WTC11 (cell line): ENCODE measurements around the gene CDC73. TPM values are rescaled to one million over a fixed set of nuclear protein-coding genes. Genes with fewer than 3 reads are reported as not detected.

Experiments used
- ATAC-seq: fragments of 200-7000 bp; cut with Tn5 transposase; 2 replicates; pipeline ENCODE4 v1.10.0; 2021; ENCODE audit warnings: mild to moderate bottlenecking, moderate library complexity
- CTCF ChIA-PET: fragments of 300-600 bp; sonication (Branson Sonifier 250); formaldehyde crosslinking; loops from one replicate; lab custom pipeline; 2021; ENCODE audit warnings: antibody characterized with exemption; lab: Charles Lee
- POLR2A ChIA-PET: fragments of 350-600 bp; sonication (Branson Sonifier 250); formaldehyde crosslinking; loops from one replicate; lab custom pipeline; 2021; ENCODE audit warnings: antibody characterized with exemption; lab: Charles Lee
- DNase-seq: peaks from one replicate; pipeline ENCODE4 v3.0.0; 2021; ENCODE audit warnings: low spot score
- H3K27ac Mint-ChIP-seq: 2 replicates; pipeline ENCODE4 v1.8.0; 2021; ENCODE audit warnings: mixed read lengths
- H3K27me3 Mint-ChIP-seq: 2 replicates; pipeline ENCODE4 v1.8.0; 2021; ENCODE audit warnings: low read depth, mild to moderate bottlenecking, moderate library complexity, mixed read lengths
- H3K36me3 Mint-ChIP-seq: 2 replicates; pipeline ENCODE4 v1.8.0; 2021; ENCODE audit warnings: mixed read lengths
- H3K4me1 Mint-ChIP-seq: 2 replicates; pipeline ENCODE4 v1.8.0; 2022; ENCODE audit warnings: mixed read lengths
- H3K4me3 Mint-ChIP-seq: 2 replicates; pipeline ENCODE4 v1.8.0; 2021; ENCODE audit warnings: mild to moderate bottlenecking, moderate library complexity, mixed read lengths
- H3K9me3 Mint-ChIP-seq: 2 replicates; pipeline ENCODE4 v1.8.0; 2021; ENCODE audit warnings: mixed read lengths
- AFF4 ChIP-seq: sonication (generic); formaldehyde crosslinking; IDR thresholded peaks from 2 replicates; pipeline ENCODE4 v1.8.1; 2023; ENCODE audit warnings: mild to moderate bottlenecking, missing genetic modification reagents, borderline replicate concordance
- ARID4B ChIP-seq: sonication (generic); formaldehyde crosslinking; IDR thresholded peaks from 2 replicates; pipeline ENCODE4 v1.8.0; 2023; ENCODE audit warnings: missing genetic modification reagents, mild to moderate bottlenecking, borderline replicate concordance
- CBFB ChIP-seq: sonication (generic); formaldehyde crosslinking; IDR thresholded peaks from 2 replicates; pipeline ENCODE4 v1.8.1; 2022; ENCODE audit warnings: mild to moderate bottlenecking, low read depth, missing genetic modification reagents
- EMX1 ChIP-seq: fragments of 250-450 bp; sonication (Bioruptor Pico); IDR thresholded peaks from 2 replicates; pipeline ENCODE4 v1.8.0; 2021; ENCODE audit warnings: mild to moderate bottlenecking
- ERG ChIP-seq: fragments of 250-450 bp; sonication (Bioruptor Pico); IDR thresholded peaks from 2 replicates; pipeline ENCODE4 v1.8.0; 2021; ENCODE audit warnings: mild to moderate bottlenecking
- GRHL2 ChIP-seq: fragments of 250-450 bp; sonication (Bioruptor Pico); IDR thresholded peaks from 2 replicates; pipeline ENCODE4 v1.8.0; 2022; ENCODE audit warnings: mild to moderate bottlenecking, moderate library complexity; ENCODE audit not compliant: insufficient replicate concordance, severe bottlenecking
- JAZF1 ChIP-seq: fragments of 250-450 bp; sonication (Bioruptor Pico); IDR thresholded peaks from 2 replicates; pipeline ENCODE4 v1.9.0; 2021; ENCODE audit warnings: moderate library complexity, mild to moderate bottlenecking, inconsistent platforms
- JUN ChIP-seq: sonication (generic); formaldehyde crosslinking; IDR thresholded peaks from 2 replicates; pipeline ENCODE4 v1.8.0; 2023; ENCODE audit warnings: mild to moderate bottlenecking, missing genetic modification reagents
- MLX ChIP-seq: sonication (generic); formaldehyde crosslinking; IDR thresholded peaks from 2 replicates; pipeline ENCODE4 v1.8.1; 2023; ENCODE audit warnings: mild to moderate bottlenecking, missing genetic modification reagents, moderate library complexity
- NR2C2 ChIP-seq: sonication (generic); formaldehyde crosslinking; IDR thresholded peaks from 2 replicates; pipeline ENCODE4 v1.8.0; 2022; ENCODE audit warnings: mild to moderate bottlenecking, missing genetic modification reagents
- PRRX2 ChIP-seq: fragments of 250-450 bp; sonication (Bioruptor Pico); IDR thresholded peaks from 2 replicates; pipeline ENCODE4 v1.8.0; 2021; ENCODE audit warnings: mild to moderate bottlenecking
- STAT6 ChIP-seq: sonication (generic); formaldehyde crosslinking; conservative IDR thresholded peaks from 2 replicates; pipeline ENCODE4 v1.8.1; 2023; ENCODE audit warnings: mild to moderate bottlenecking, low read depth, missing genetic modification reagents, moderate library complexity
- TP53 ChIP-seq: sonication (generic); formaldehyde crosslinking; IDR thresholded peaks from 2 replicates; pipeline ENCODE4 v1.8.1; 2023; ENCODE audit warnings: mild to moderate bottlenecking, missing genetic modification reagents
- ZNF232 ChIP-seq: sonication (generic); formaldehyde crosslinking; IDR thresholded peaks from 2 replicates; pipeline ENCODE4 v1.8.0; 2022; ENCODE audit warnings: mild to moderate bottlenecking, missing genetic modification reagents
- ZNF317 ChIP-seq: sonication (generic); formaldehyde crosslinking; IDR thresholded peaks from 2 replicates; pipeline ENCODE4 v1.8.1; 2023; ENCODE audit warnings: low read depth, mild to moderate bottlenecking, moderate library complexity, missing genetic modification reagents, borderline replicate concordance
- ZNF396 ChIP-seq: fragments of 250-450 bp; sonication (Bioruptor Pico); IDR thresholded peaks from 2 replicates; pipeline ENCODE4 v1.8.0; 2021; ENCODE audit warnings: mild to moderate bottlenecking, moderate library complexity, borderline replicate concordance
- ZNF512 ChIP-seq: sonication (generic); formaldehyde crosslinking; IDR thresholded peaks from 2 replicates; pipeline ENCODE4 v1.8.1; 2022; ENCODE audit warnings: missing genetic modification reagents, borderline replicate concordance
- ZSCAN18 ChIP-seq: fragments of 250-450 bp; sonication (Bioruptor Pico); IDR thresholded peaks from 2 replicates; pipeline ENCODE4 v2.1.2; 2022; ENCODE audit warnings: mild to moderate bottlenecking, moderate library complexity
- total RNA-seq: library from RNA; stranded (reverse); gene quantifications from 3 replicates; pipeline ENCODE4 v1.2.3, GENCODE V29; 2021

CDC73 gene
- total RNA-seq, 1 experiment from 2014 or later, result 57.1 TPM

- TF ChIP-seq ZNF232 (CRISPR knock-in tag) (no peak), ZNF317 (CRISPR knock-in tag) (no peak), ZNF512 (CRISPR knock-in tag) (no peak), PRRX2 (CRISPR knock-in tag) (no peak), CBFB (CRISPR knock-in tag) (no peak), AFF4 (CRISPR knock-in tag) (no peak)
Measured at GRCh38 chr1:193103759-193104501, 17.9 kb upstream of the CDC73 start (continued).

GRCh38 chr1:193104502-193104906 lies 17.3 kb upstream of the CDC73 start:
- Mint-ChIP-seq H3K36me3 (no peaks in the 10 kb centered on the region), H3K27ac (no peak overlapping the region; the same call in 1 of the 2 replicates), H3K27me3 (peaks cover 17% of the 10 kb centered on the region), H3K9me3 (no peaks in the 10 kb centered on the region), H3K4me3 (peak overlapping the region; percentile 82), H3K4me1 (peaks cover 15% of the 10 kb centered on the region)
- ChIA-PET POLR2A (interaction anchor here (1.4 to 2.1 kb wide), 5 partner anchors 9 to 46 kb away, joined by 3 to 15 read pairs (median 9); partner anchors contain the start of genes CDC73, RO60 and UCHL5), CTCF (interaction anchor here (1.1 to 2.5 kb wide), 5 partner anchors 16 to 297 kb away, joined by 3 to 13 read pairs (median 5); partner anchors contain the start of gene CDC73)
- peak; percentile 53 for ATAC-seq
- DNase-seq, result peak; percentile 38
- TF ChIP-seq ERG (CRISPR knock-in tag) (no peak), MLX (CRISPR knock-in tag) (no peak), GRHL2 (CRISPR knock-in tag) (no peak), ZNF396 (CRISPR knock-in tag) (no peak), JAZF1 (CRISPR knock-in tag) (no peak), NR2C2 (CRISPR knock-in tag) (no peak), ARID4B (CRISPR knock-in tag) (no peak; the same call in 1 of the 2 replicates), ZSCAN18 (no peak), STAT6 (CRISPR knock-in tag) (no peak), JUN (no peak), TP53 (CRISPR knock-in tag) (no peak), EMX1 (CRISPR knock-in tag) (no peak)
